ENCODE measurements around the gene TECPR2. TPM values are rescaled to one million over a fixed set of nuclear protein-coding genes. Genes with fewer than 3 reads are reported as not detected.

TECPR2 gene
- total RNA-seq, 2 experiments from 2014 or later, result 4.7 to 5.0 TPM

- no peak for DNase-seq
- H3K27me3 Mint-ChIP-seq, result no peaks in the 10 kb centered on the region
- no peak overlapping the region for H3K27ac Mint-ChIP-seq
- no peak for TF ChIP-seq CTCF (IDR thresholded peaks at IDR 0.05)
- ATAC-seq, result no peak
- no peaks in the 10 kb centered on the region for H3K36me3 Mint-ChIP-seq (ENCODE audit: low read depth)
- CTCF ChIA-PET, result no interaction called here
- no peaks in the 10 kb centered on the region for H3K4me1 Mint-ChIP-seq (ENCODE audit: low read depth)
- H3K9me3 Mint-ChIP-seq, result no peaks in the 10 kb centered on the region
- intact Hi-C loops (cut with micrococcal nuclease), result no loop called here
- no peak overlapping the region for H3K4me3 Mint-ChIP-seq
- POLR2A ChIA-PET, result no interaction called here
These were observed 55.6 kb downstream of the TECPR2 start for GRCh38 chr14:102418169-102418852.

GRCh38 chr14:102418853-102419240 lies 56.1 kb downstream of the TECPR2 start:
- Mint-ChIP-seq H3K9me3 (no peaks in the 10 kb centered on the region), H3K27ac (no peak overlapping the region), H3K4me3 (no peak overlapping the region), H3K4me1 (ENCODE audit: low read depth) (no peaks in the 10 kb centered on the region), H3K27me3 (no peaks in the 10 kb centered on the region), H3K36me3 (ENCODE audit: low read depth) (no peaks in the 10 kb centered on the region)
- ATAC-seq (no peak), DNase-seq (no peak)
- intact Hi-C loops (cut with micrococcal nuclease), result no loop called here
- CTCF ChIA-PET, result interaction anchor here (1.4 kb wide), 1 partner anchor 19 kb away, joined by 9 read pairs; no protein-coding TSS in a partner anchor
- no peak for TF ChIP-seq CTCF (IDR thresholded peaks at IDR 0.05)
- POLR2A ChIA-PET, result no interaction called here

- Mint-ChIP-seq H3K9me3 (no peaks in the 10 kb centered on the region), H3K27ac (no peak overlapping the region), H3K27me3 (no peaks in the 10 kb centered on the region), H3K4me3 (no peak overlapping the region), H3K4me1 (ENCODE audit: low read depth) (no peaks in the 10 kb centered on the region), H3K36me3 (ENCODE audit: low read depth) (no peaks in the 10 kb centered on the region)
- ChIA-PET CTCF (interaction anchor here (1.4 kb wide), 1 partner anchor 19 kb away, joined by 9 read pairs; no protein-coding TSS in a partner anchor), POLR2A (no interaction called here)
- no peak for DNase-seq
- ATAC-seq, result no peak
- TF ChIP-seq CTCF (IDR thresholded peaks at IDR 0.05), result no peak
- intact Hi-C loops (cut with micrococcal nuclease), result no loop called here
These were observed 56.5 kb downstream of the TECPR2 start for GRCh38 chr14:102419276-102419675.

GRCh38 chr14:102419716-102420115 lies 57.0 kb downstream of the TECPR2 start:
- no peaks in the 10 kb centered on the region for H3K27me3 Mint-ChIP-seq
- no peaks in the 10 kb centered on the region for H3K4me1 Mint-ChIP-seq (ENCODE audit: low read depth)
- CTCF ChIA-PET, result interaction anchor here (0.9 to 1.4 kb wide), 2 partner anchors 12 to 18 kb away, joined by 3 to 9 read pairs; no protein-coding TSS in a partner anchor
- H3K36me3 Mint-ChIP-seq (ENCODE audit: low read depth), result no peaks in the 10 kb centered on the region
- H3K9me3 Mint-ChIP-seq, result no peaks in the 10 kb centered on the region
- TF ChIP-seq CTCF (IDR thresholded peaks at IDR 0.05), result no peak
- H3K4me3 Mint-ChIP-seq, result no peak overlapping the region
- no peak overlapping the region for H3K27ac Mint-ChIP-seq
- no peak for DNase-seq
- intact Hi-C loops (cut with micrococcal nuclease), result no loop called here
- POLR2A ChIA-PET, result no interaction called here
- no peak for ATAC-seq

- Mint-ChIP-seq H3K4me1 (ENCODE audit: low read depth) (no peaks in the 10 kb centered on the region), H3K27ac (no peak overlapping the region), H3K9me3 (no peaks in the 10 kb centered on the region), H3K4me3 (no peak overlapping the region), H3K27me3 (no peaks in the 10 kb centered on the region), H3K36me3 (ENCODE audit: low read depth) (no peaks in the 10 kb centered on the region)
- intact Hi-C loops (cut with micrococcal nuclease), result no loop called here
- no peak for ATAC-seq
- ChIA-PET CTCF (interaction anchor here (1.9 kb wide), 1 partner anchor 16 kb away, joined by 7 read pairs; no protein-coding TSS in a partner anchor), POLR2A (no interaction called here)
- no peak for TF ChIP-seq CTCF (IDR thresholded peaks at IDR 0.05)
- no peak for DNase-seq
These were observed 58.8 kb downstream of the TECPR2 start for GRCh38 chr14:102421411-102422057.
